IMR-90 (cell line): Measurements from ENCODE around the gene ZNF519. TPM values are rescaled to one million over a fixed set of nuclear protein-coding genes. Genes with fewer than 3 reads are reported as not detected.
"Not testable (repeated sequence)": the region's sequence is repeated elsewhere in the genome, so short reads cannot be mapped to it uniquely, and the experiment has no call there.

ENCODE experiments used
- ATAC-seq: fragments of 200-7000 bp; cut with Tn5 transposase; 2 replicates; pipeline ENCODE4 v1.9.1; 2020; ENCODE audit warnings: low read depth, mild to moderate bottlenecking, moderate library complexity
- BruUV-seq: library from RNA; stranded (reverse); fragments of 400-500 nt; replicated peaks from 2 replicates; lab custom pipeline; 2021; lab: Mats Ljungman, UMichigan
- CTCF ChIA-PET: fragments of 300-600 bp; formaldehyde crosslinking; extraction: SDS; loops from one replicate; lab custom pipeline; 2021; ENCODE audit warnings: antibody characterized with exemption; lab: Yijun Ruan, JAX
- POLR2A ChIA-PET: fragments of 300-600 bp; sonication (Branson Sonifier 250); formaldehyde crosslinking; loops from one replicate; lab custom pipeline; 2022; ENCODE audit warnings: antibody characterized with exemption; ENCODE audit not compliant: unreplicated experiment; lab: Charles Lee
- DNase-seq: peaks from one replicate; pipeline ENCODE4 v3.0.0; 2013
- H2AFZ ChIP-seq: replicated peaks from 2 replicates; pipeline ENCODE3; 2013; ENCODE audit warnings: low read length, mild to moderate bottlenecking; ENCODE audit not compliant: poor library complexity
- H2AK5ac ChIP-seq: 2 replicates; pipeline ENCODE4 v1.6.1; 2013; ENCODE audit warnings: low read depth, low read length, inconsistent platforms
- H2AK9ac ChIP-seq: replicated peaks from 2 replicates; pipeline ENCODE3; 2013; ENCODE audit warnings: mild to moderate bottlenecking, low read depth, low read length, moderate library complexity; ENCODE audit not compliant: poor library complexity
- H2BK120ac ChIP-seq: 2 replicates; pipeline ENCODE4 v1.6.1; 2013; ENCODE audit warnings: low read depth, low read length, inconsistent platforms
- H2BK15ac ChIP-seq: 3 replicates; pipeline ENCODE4 v1.6.1; 2013; ENCODE audit warnings: low read depth, low read length, inconsistent platforms
- H2BK20ac ChIP-seq: 2 replicates; pipeline ENCODE4 v1.6.1; 2013; ENCODE audit warnings: low read depth, mild to moderate bottlenecking, inconsistent platforms, low read length, moderate library complexity
- H2BK5ac ChIP-seq: 2 replicates; pipeline ENCODE4 v1.6.1; 2013; ENCODE audit warnings: mild to moderate bottlenecking, low read depth, low read length, inconsistent platforms; ENCODE audit not compliant: poor library complexity, severe bottlenecking
- H3K14ac ChIP-seq: replicated peaks from 2 replicates; pipeline ENCODE4 v1.6.1; 2013; ENCODE audit warnings: low read depth, low read length, inconsistent platforms
- H3K18ac ChIP-seq: 2 replicates; pipeline ENCODE4 v1.6.1; 2013; ENCODE audit warnings: low read depth, low read length, control low read depth
- H3K23ac ChIP-seq: 2 replicates; pipeline ENCODE4 v1.6.1; 2013; ENCODE audit warnings: low read depth, low read length, inconsistent platforms
- H3K27ac ChIP-seq: 2 replicates; pipeline ENCODE4 v1.5.1; 2013; ENCODE audit warnings: mild to moderate bottlenecking, control low read depth, low read length; ENCODE audit not compliant: insufficient read depth
- H3K27me3 ChIP-seq: 2 replicates; pipeline ENCODE4 v1.6.1; 2013; ENCODE audit warnings: low read length; ENCODE audit not compliant: control insufficient read depth, insufficient read depth
- H3K36me3 ChIP-seq: 2 replicates; pipeline ENCODE4 v1.6.1; 2013; ENCODE audit warnings: low read length, mixed read lengths; ENCODE audit not compliant: control insufficient read depth, insufficient read depth
- H3K4ac ChIP-seq: 2 replicates; pipeline ENCODE4 v1.6.1; 2013; ENCODE audit warnings: low read depth, low read length, inconsistent platforms
- H3K4me1 ChIP-seq: 2 replicates; pipeline ENCODE4 v1.6.1; 2013; ENCODE audit warnings: low read length, mixed read lengths; ENCODE audit not compliant: control insufficient read depth, insufficient read depth
- H3K4me2 ChIP-seq: 2 replicates; pipeline ENCODE4 v1.6.1; 2013; ENCODE audit warnings: low read depth, mild to moderate bottlenecking, control low read depth, low read length, moderate library complexity
- H3K4me3 ChIP-seq: 2 replicates; pipeline ENCODE4 v1.5.1; 2013; ENCODE audit warnings: low read depth, mild to moderate bottlenecking, control low read depth, low read length, moderate library complexity; ENCODE audit not compliant: insufficient read depth
- H3K56ac ChIP-seq: 2 replicates; pipeline ENCODE4 v1.6.1; 2013; ENCODE audit warnings: low read length, inconsistent platforms; ENCODE audit not compliant: insufficient read depth; ENCODE audit errors: extremely low read depth
- H3K79me1 ChIP-seq, 2 experiments: 2 replicates each; pipeline ENCODE4 v1.6.1; 2013; ENCODE audit warnings: low read length in 2 of 2, inconsistent platforms in 1 of 2, low read depth in 1 of 2
- H3K9ac ChIP-seq: 2 replicates; pipeline ENCODE4 v1.6.1; 2013; ENCODE audit warnings: low read depth, low read length, control low read depth
- H3K9me1 ChIP-seq: 2 replicates; pipeline ENCODE4 v1.6.1; 2013; ENCODE audit warnings: low read length, inconsistent platforms; ENCODE audit not compliant: insufficient read depth
- H3K9me3 ChIP-seq: 2 replicates; pipeline ENCODE4 v1.6.1; 2013; ENCODE audit warnings: low read length; ENCODE audit not compliant: control insufficient read depth, insufficient read depth
- H4K20me1 ChIP-seq: 2 replicates; pipeline ENCODE4 v1.6.1; 2013; ENCODE audit warnings: low read length, inconsistent platforms; ENCODE audit not compliant: insufficient read depth
- H4K5ac ChIP-seq: 2 replicates; pipeline ENCODE4 v1.6.1; 2013; ENCODE audit warnings: mild to moderate bottlenecking, low read depth, low read length, control low read depth
- H4K8ac ChIP-seq, 2 experiments: 2 replicates each; pipeline ENCODE4 v1.6.1; 2013; ENCODE audit warnings: low read depth in 2 of 2, low read length in 2 of 2, control low read depth in 1 of 2, inconsistent platforms in 1 of 2
- H4K91ac ChIP-seq: 2 replicates; pipeline ENCODE4 v1.6.1; 2013; ENCODE audit warnings: low read depth, low read length, inconsistent platforms; ENCODE audit not compliant: insufficient read depth
- WGBS, 2 experiments: methylation state at CpG; one replicate each; pipeline versions ENCODE4 v1.1.5 to v1.1.7; 2013; ENCODE audit warnings: missing lambda C conversion rate in 2 of 2; ENCODE audit not compliant: insufficient read length in 1 of 2; ENCODE audit errors: extremely low coverage in 2 of 2; 5-methylcytosine and 5-hydroxymethylcytosine counted together
- dilution Hi-C: fragments of 300-500 bp; cut with HindIII; formaldehyde crosslinking; loops from one replicate; pipeline ENCODE4 v1.14.3; 2018; ENCODE audit warnings: low sequenced_read_pairs; ENCODE audit not compliant: unreplicated experiment
- in situ Hi-C: fragments of 300-500 bp; cut with MboI; formaldehyde crosslinking; loops from 3 replicates; pipeline ENCODE4 v1.14.3; 2019; ENCODE audit warnings: low sequenced_read_pairs, inconsistent platforms, mixed read lengths
- intact Hi-C: fragments of 100-400 bp; cut with micrococcal nuclease; formaldehyde crosslinking; loops from 2 replicates; pipeline ENCODE4 v1.10.0; 2022
- polyA plus RNA-seq, 3 experiments: library from polyadenylated mRNA; depleted of rRNA; stranded (reverse); fragments of >200 nt; gene quantifications; 2 replicates each; pipeline ENCODE4 v1.2.3, GENCODE V29; 2012; ENCODE audit warnings: low replicate concordance in 1 of 3
- total RNA-seq: library from RNA; depleted of rRNA; stranded (reverse); fragments of >200 nt; gene quantifications from 2 replicates; pipeline ENCODE4 v1.2.3, GENCODE V29; 2012

Gene ZNF519
- total and polyA plus RNA-seq, 2 of the 4 experiments (the other 2 are of a cell fraction), result 2.3 to 4.7 TPM

DNA sequence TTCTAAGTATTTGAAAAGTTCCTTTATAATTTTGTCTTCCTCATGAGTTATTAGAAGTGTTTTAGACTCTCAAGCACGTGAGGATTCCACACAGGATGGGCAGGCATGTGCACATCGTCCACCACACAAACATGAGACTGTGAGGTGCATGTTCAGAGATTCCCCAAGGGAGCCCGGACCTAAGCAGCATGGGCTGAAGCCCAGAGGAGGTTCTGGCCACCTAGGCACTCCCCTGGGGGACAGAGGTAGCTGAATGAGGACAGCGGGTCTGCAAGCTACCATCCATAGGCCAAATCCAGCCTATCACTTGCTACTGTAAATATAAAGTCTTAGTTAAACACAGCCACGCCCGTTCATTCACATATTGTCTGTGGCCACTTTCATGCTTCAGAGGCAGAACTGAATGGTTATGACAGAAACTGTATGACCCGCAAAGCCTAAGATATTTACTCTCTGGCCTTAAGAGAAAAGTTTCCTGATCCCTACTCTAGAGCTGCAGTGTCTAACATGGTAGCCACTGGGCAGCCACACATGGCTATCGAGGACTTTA, 19.4 kb upstream of the ZNF519 start:
- H3K27ac ChIP-seq, H4K91ac ChIP-seq, H2BK120ac ChIP-seq, H4K5ac ChIP-seq, H3K27me3 ChIP-seq, BruUV-seq, H3K14ac ChIP-seq, ATAC-seq, H3K4me3 ChIP-seq, H3K9ac ChIP-seq, H2BK15ac ChIP-seq, H4K20me1 ChIP-seq, H2AK5ac ChIP-seq, H2AK9ac ChIP-seq, H3K4me2 ChIP-seq, H3K56ac ChIP-seq, H3K36me3 ChIP-seq, H3K18ac ChIP-seq, H3K9me3 ChIP-seq, H2AFZ ChIP-seq, dilution Hi-C loops, POLR2A ChIA-PET, H3K4ac ChIP-seq, H3K79me1 ChIP-seq, DNase-seq, H2BK5ac ChIP-seq, H4K8ac ChIP-seq, intact Hi-C loops, CTCF ChIA-PET, H3K23ac ChIP-seq, H3K4me1 ChIP-seq, in situ Hi-C loops, H3K9me1 ChIP-seq, H2BK20ac ChIP-seq: not testable (repeated sequence)
- WGBS, 2 experiments, result 60% methylated on average over 2 of the region's 8 CpGs; no CpG with 5 or more reads in 1 of the 2 experiments

DNA sequence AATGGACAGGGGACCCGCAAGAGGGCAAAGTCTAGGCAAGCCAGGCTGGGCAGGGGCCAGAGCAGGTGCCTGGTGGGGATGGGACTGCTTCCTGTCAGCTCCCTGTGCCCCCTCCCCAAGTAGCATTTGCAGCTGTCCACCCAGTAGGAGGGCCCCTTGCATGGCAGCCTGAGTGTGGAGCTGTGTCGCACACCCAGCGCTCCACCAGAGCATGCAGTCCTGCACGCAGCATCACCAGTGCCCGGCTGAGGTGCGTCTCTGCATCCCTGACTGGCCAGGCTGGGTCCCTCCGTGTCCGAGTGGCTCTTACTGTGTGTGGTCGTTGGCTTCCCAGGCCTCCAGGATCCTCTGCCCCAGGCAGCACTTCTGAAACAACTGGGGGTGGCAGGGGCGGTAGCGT, 18.5 kb upstream of the ZNF519 start:
- H3K36me3 ChIP-seq, H4K5ac ChIP-seq, in situ Hi-C loops, H3K9me1 ChIP-seq, H3K27me3 ChIP-seq, CTCF ChIA-PET, H2AK9ac ChIP-seq, H3K27ac ChIP-seq, BruUV-seq, H2BK5ac ChIP-seq, H3K18ac ChIP-seq, H3K9ac ChIP-seq, dilution Hi-C loops, H3K79me1 ChIP-seq, H4K91ac ChIP-seq, H3K9me3 ChIP-seq, H2BK15ac ChIP-seq, H3K4me1 ChIP-seq, H2AK5ac ChIP-seq, POLR2A ChIA-PET, H3K4ac ChIP-seq, H2AFZ ChIP-seq, H3K4me3 ChIP-seq, H2BK120ac ChIP-seq, H3K23ac ChIP-seq, intact Hi-C loops, DNase-seq, ATAC-seq, H4K20me1 ChIP-seq, H3K4me2 ChIP-seq, H3K14ac ChIP-seq, H4K8ac ChIP-seq, H2BK20ac ChIP-seq, H3K56ac ChIP-seq: not testable (repeated sequence)
- WGBS, 2 experiments, result no CpG with 5 or more reads among the region's 11 CpGs
